HCT116 (cell line): ENCODE measurements around the gene TSPAN11. TPM values are rescaled to one million over a fixed set of nuclear protein-coding genes. Genes with fewer than 3 reads are reported as not detected.
A peak's percentile ranks its signal among the peaks of the same experiment; 100 is the strongest.

ENCODE experiments used
- ATAC-seq: fragments of 200-7000 bp; cut with Tn5 transposase; 2 replicates; pipeline ENCODE4 v1.9.1; 2020; ENCODE audit warnings: mild to moderate bottlenecking, moderate library complexity
- BruUV-seq: library from RNA; stranded (reverse); fragments of 400-500 nt; replicated peaks from 2 replicates; lab custom pipeline; 2021; lab: Mats Ljungman, UMichigan
- CTCF ChIA-PET: fragments of 300-600 bp; sonication (Branson Sonifier 250); formaldehyde crosslinking; loops from one replicate; lab custom pipeline; 2021; ENCODE audit warnings: antibody characterized with exemption; lab: Charles Lee
- POLR2A ChIA-PET: fragments of 300-600, 350-600 bp; sonication (Branson Sonifier 250); formaldehyde crosslinking; loops from one replicate; lab custom pipeline; 2021; ENCODE audit warnings: antibody characterized with exemption; lab: Charles Lee
- RAD21 ChIA-PET, 2 experiments: fragments of 300-600 bp; sonication (Branson Sonifier 250); formaldehyde crosslinking; loops; one replicate each; lab custom pipeline; 2023; ENCODE audit warnings: low total read pairs in 2 of 2; ENCODE audit not compliant: uncharacterized antibody in 2 of 2, unreplicated experiment in 2 of 2, low non-redundant PET in 1 of 2; lab: Charles Lee
- DNase-seq: peaks from one replicate; pipeline ENCODE4 v3.0.0-alpha.2; 2010; ENCODE audit warnings: low read depth, low spot score
- H2AFZ ChIP-seq: fragments of 200-600 bp; shearing (Covaris generic), sonication (generic); 2 replicates; pipeline ENCODE4 v1.6.1; 2017; ENCODE audit warnings: low read depth, mixed run types, mixed read lengths, antibody characterized with exemption, low read length; ENCODE audit not compliant: poor library complexity, severe bottlenecking
- H3K27ac ChIP-seq: 2 replicates; pipeline ENCODE4 v1.5.1; 2012; ENCODE audit warnings: low read depth, low read length
- H3K27me3 ChIP-seq: fragments of 200-600 bp; sonication (generic); 2 replicates; pipeline ENCODE4 v1.6.1; 2016; ENCODE audit warnings: mixed run types, low read length, mixed read lengths; ENCODE audit not compliant: insufficient read depth
- H3K36me3 ChIP-seq, 2 experiments: fragments of 200-500 bp in 1 of 2; fragments of 200-600 bp in 1 of 2; sonication (Bioruptor generic) in 1 of 2; sonication (generic) in 1 of 2; 2 replicates each; pipeline versions ENCODE4 v1.5.1 to v1.6.1; 2014 to 2016; ENCODE audit warnings: low read length in 2 of 2, inconsistent platforms in 1 of 2, mixed read lengths in 1 of 2, mixed run types in 1 of 2; ENCODE audit not compliant: insufficient read depth in 2 of 2, control insufficient read depth in 1 of 2
- H3K4me1 ChIP-seq, 2 experiments: fragments of 200-600 bp in 1 of 2; sonication (generic) in 1 of 2; 2 replicates each; pipeline versions ENCODE4 v1.5.1 to v1.6.1; 2012 to 2017; ENCODE audit warnings: low read length in 2 of 2, inconsistent platforms in 1 of 2, mild to moderate bottlenecking in 1 of 2, mixed read lengths in 1 of 2, mixed run types in 1 of 2, moderate library complexity in 1 of 2; ENCODE audit not compliant: insufficient read depth in 2 of 2, control insufficient read depth in 1 of 2
- H3K4me2 ChIP-seq: fragments of 200-600 bp; sonication (generic); 2 replicates; pipeline ENCODE4 v1.6.1; 2017; ENCODE audit warnings: mixed run types, low read length, mixed read lengths
- H3K4me3 ChIP-seq, 2 experiments: fragments of 200-600 bp in 1 of 2; sonication (generic) in 1 of 2; replicated peaks in 1 of 2; 2 replicates each; pipeline ENCODE4 v1.5.1; 2011 to 2016; ENCODE audit warnings: low read length in 2 of 2, control low read depth in 1 of 2, low read depth in 1 of 2, mild to moderate bottlenecking in 1 of 2, mixed read lengths in 1 of 2, mixed run types in 1 of 2
- H3K79me2 ChIP-seq: fragments of 200-600 bp; sonication (generic); 2 replicates; pipeline ENCODE4 v1.6.1; 2017; ENCODE audit warnings: mild to moderate bottlenecking, mixed run types, low read length, moderate library complexity, mixed read lengths; ENCODE audit not compliant: insufficient read depth
- H3K9ac ChIP-seq: fragments of 200-600 bp; sonication (generic); 2 replicates; pipeline ENCODE4 v1.6.1; 2016; ENCODE audit warnings: low read length, mixed read lengths
- H3K9me2 ChIP-seq: fragments of 200-600 bp; sonication (generic), shearing (Covaris generic); 2 replicates; pipeline ENCODE4 v1.6.1; 2017; ENCODE audit warnings: mixed run types, mild to moderate bottlenecking, moderate library complexity; ENCODE audit not compliant: insufficient read depth
- H3K9me3 ChIP-seq, 2 experiments: fragments of 200-500 bp in 1 of 2; fragments of 200-600 bp in 1 of 2; sonication (Bioruptor generic) in 1 of 2; sonication (generic) in 1 of 2; 2 replicates each; pipeline ENCODE4 v1.6.1; 2014 to 2017; ENCODE audit warnings: low read length in 2 of 2, mixed read lengths in 2 of 2, inconsistent platforms in 1 of 2, low read depth in 1 of 2, mild to moderate bottlenecking in 1 of 2, mixed run types in 1 of 2, moderate library complexity in 1 of 2; ENCODE audit not compliant: control insufficient read depth in 1 of 2, insufficient read depth in 1 of 2
- H4K20me1 ChIP-seq: fragments of 200-600 bp; sonication (generic), shearing (Covaris generic); 2 replicates; pipeline ENCODE4 v1.6.1; 2017; ENCODE audit warnings: mixed run types, mild to moderate bottlenecking, moderate library complexity; ENCODE audit not compliant: insufficient read depth
- CBX3 ChIP-seq: IDR thresholded peaks from 2 replicates; pipeline ENCODE4 v1.6.1; 2012; ENCODE audit warnings: low read depth
- CEBPB ChIP-seq: IDR thresholded peaks from 2 replicates; pipeline ENCODE4 v1.6.1; 2012; ENCODE audit warnings: low read depth
- EGR1 ChIP-seq: IDR thresholded peaks from 2 replicates; pipeline ENCODE4 v1.6.1; 2012; ENCODE audit warnings: low read depth
- EZH2 ChIP-seq: fragments of 200-600 bp; sonication (generic); IDR thresholded peaks from 2 replicates; pipeline ENCODE4 v1.6.1; 2017; ENCODE audit warnings: antibody characterized with exemption, mixed run types
- FOSL1 ChIP-seq: IDR thresholded peaks from 2 replicates; pipeline ENCODE4 v1.6.1; 2012; ENCODE audit warnings: low read depth
- MAX ChIP-seq: IDR thresholded peaks from 2 replicates; pipeline ENCODE4 v1.6.1; 2012
- POLR2A ChIP-seq: IDR thresholded peaks from 2 replicates; pipeline ENCODE4 v1.7.0; 2011; ENCODE audit warnings: borderline replicate concordance; ENCODE audit not compliant: insufficient read depth, insufficient read length; ENCODE audit errors: extremely low read depth
- POLR2AphosphoS5 ChIP-seq: IDR thresholded peaks from 2 replicates; pipeline ENCODE4 v1.6.1; 2011; ENCODE audit warnings: mild to moderate bottlenecking, low read depth, low read length, moderate library complexity
- SP1 ChIP-seq: IDR thresholded peaks from 2 replicates; pipeline ENCODE4 v1.6.1; 2012; ENCODE audit warnings: low read depth
- SRF ChIP-seq: IDR thresholded peaks from 2 replicates; pipeline ENCODE4 v1.6.1; 2012; ENCODE audit warnings: low read depth
- TCF7L2 ChIP-seq: IDR thresholded peaks from 2 replicates; pipeline ENCODE4 v1.7.0; 2011; ENCODE audit warnings: borderline replicate concordance, inconsistent platforms; ENCODE audit not compliant: insufficient read depth, insufficient read length; ENCODE audit errors: extremely low read depth
- YY1 ChIP-seq: IDR thresholded peaks from 2 replicates; pipeline ENCODE4 v1.6.1; 2011; ENCODE audit warnings: low read length, low read depth, moderate library complexity, mild to moderate bottlenecking; ENCODE audit not compliant: insufficient replicate concordance; ENCODE audit errors: extremely low read depth
- ZFX ChIP-seq: fragments of 450-650 bp; IDR thresholded peaks from 2 replicates; pipeline ENCODE4 v1.6.1; 2017
- ZNF274 ChIP-seq: fragments of 200-500 bp; sonication (Bioruptor generic); IDR thresholded peaks from 2 replicates; pipeline ENCODE4 v1.6.1; 2014; ENCODE audit warnings: mild to moderate bottlenecking, low read depth, low read length, inconsistent platforms
- intact Hi-C: fragments of 100-400 bp; cut with micrococcal nuclease; formaldehyde crosslinking; loops from 2 replicates; pipeline ENCODE4 v1.10.0; 2022
- total RNA-seq: library from RNA; stranded (reverse); gene quantifications from one replicate; pipeline ENCODE4 v1.2.1, GENCODE V29; 2021; ENCODE audit not compliant: unreplicated experiment
- TF ChIP-seq, protein P1 (sequence below): IDR thresholded peaks from 2 replicates; pipeline ENCODE4 v1.6.1; 2011; ENCODE audit warnings: mild to moderate bottlenecking, low read length, moderate library complexity; ENCODE audit not compliant: insufficient replicate concordance; ENCODE audit errors: extremely low read depth

TSPAN11 gene
- total RNA-seq, 1 experiment from 2014 or later = not detected

DNA sequence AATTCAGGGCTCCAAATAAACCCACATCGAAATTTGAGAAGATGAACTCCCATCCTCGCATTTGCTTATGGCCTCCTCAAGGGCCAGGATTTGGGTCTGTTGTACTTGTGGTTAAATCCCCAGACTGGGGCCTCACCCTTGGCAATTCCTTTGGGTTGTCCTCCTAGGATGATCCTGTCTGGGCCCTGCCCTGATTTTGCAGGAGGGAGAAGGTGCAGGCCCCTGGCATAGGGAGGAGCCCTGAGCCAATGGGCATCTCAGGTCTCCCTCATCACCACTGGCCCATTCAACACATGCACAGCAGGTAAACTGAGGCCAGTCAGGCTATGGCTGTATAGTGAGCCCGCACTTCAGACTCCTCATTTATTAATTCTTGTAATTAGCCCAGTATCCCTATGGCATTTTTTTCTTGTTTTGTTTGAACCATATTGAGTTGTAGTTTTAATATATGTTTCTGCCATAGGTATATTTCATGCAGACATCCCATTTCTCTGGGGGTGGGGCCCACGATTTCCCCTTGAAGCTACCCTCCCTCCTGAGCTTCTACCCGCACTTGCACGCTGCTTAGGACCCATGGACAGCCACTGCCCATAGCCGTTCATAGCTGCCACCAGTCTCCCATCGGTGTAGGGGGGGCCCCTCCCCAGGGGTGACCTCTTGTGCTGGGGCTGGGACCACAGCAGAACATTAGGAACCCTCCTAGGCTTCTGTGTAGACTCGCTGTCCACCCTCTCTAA is 80.0 kb downstream of the TSPAN11 start:
- Histone ChIP-seq H3K9me3 (no peaks in the 10 kb centered on the region), H3K4me2 (peak overlapping the region; percentile 73), H4K20me1 (no peaks in the 10 kb centered on the region), H3K4me1 (peaks cover 6 to 18% of the 10 kb centered on the region in 2 experiments), H3K4me3 (peak overlapping the region in 1 of 2 experiments; percentile 2; a peak in 1 of 4 replicates), H3K27ac (no peak overlapping the region), H3K9ac (no peak overlapping the region), H3K36me3 (no peaks in the 10 kb centered on the region), H3K79me2 (no peaks in the 10 kb centered on the region), H3K9me2 (no peaks in the 10 kb centered on the region), H3K27me3 (no peaks in the 10 kb centered on the region), H2AFZ (no peak overlapping the region)
- intact Hi-C loops = no loop called here
- no TSS peak for BruUV-seq
- RAD21 ChIA-PET = no interaction called here
- ATAC-seq (peak; percentile 36; the same call in 1 of the 2 replicates), DNase-seq (no peak)
- TF ChIP-seq YY1 = no peak
- no peak for TF ChIP-seq EZH2
- no peak for TF ChIP-seq CBX3
- TF ChIP-seq POLR2A = no peak
- no peak for TF ChIP-seq FOSL1
- no peak for TF ChIP-seq POLR2AphosphoS5
- TF ChIP-seq EGR1 = no peak
- no peak for TF ChIP-seq SRF
- TF ChIP-seq SP1 = no peak
- no peak for TF ChIP-seq CEBPB
- TF ChIP-seq ZNF274 = no peak
- no peak for TF ChIP-seq ZFX
- no peak for TF ChIP-seq TCF7L2
- TF ChIP-seq, protein P1, sequence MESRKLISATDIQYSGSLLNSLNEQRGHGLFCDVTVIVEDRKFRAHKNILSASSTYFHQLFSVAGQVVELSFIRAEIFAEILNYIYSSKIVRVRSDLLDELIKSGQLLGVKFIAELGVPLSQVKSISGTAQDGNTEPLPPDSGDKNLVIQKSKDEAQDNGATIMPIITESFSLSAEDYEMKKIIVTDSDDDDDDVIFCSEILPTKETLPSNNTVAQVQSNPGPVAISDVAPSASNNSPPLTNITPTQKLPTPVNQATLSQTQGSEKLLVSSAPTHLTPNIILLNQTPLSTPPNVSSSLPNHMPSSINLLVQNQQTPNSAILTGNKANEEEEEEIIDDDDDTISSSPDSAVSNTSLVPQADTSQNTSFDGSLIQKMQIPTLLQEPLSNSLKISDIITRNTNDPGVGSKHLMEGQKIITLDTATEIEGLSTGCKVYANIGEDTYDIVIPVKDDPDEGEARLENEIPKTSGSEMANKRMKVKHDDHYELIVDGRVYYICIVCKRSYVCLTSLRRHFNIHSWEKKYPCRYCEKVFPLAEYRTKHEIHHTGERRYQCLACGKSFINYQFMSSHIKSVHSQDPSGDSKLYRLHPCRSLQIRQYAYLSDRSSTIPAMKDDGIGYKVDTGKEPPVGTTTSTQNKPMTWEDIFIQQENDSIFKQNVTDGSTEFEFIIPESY = no peak
- TF ChIP-seq MAX = no peak
- POLR2A ChIA-PET = no interaction called here
- CTCF ChIA-PET = no interaction called here
